ENCODE measurements around the gene RNF212B. TPM values are rescaled to one million over a fixed set of nuclear protein-coding genes. Genes with fewer than 3 reads are reported as not detected.

Gene RNF212B
- polyA plus RNA-seq, result not detected in 2 replicates

GRCh38 chr14:23237772-23238594 lies at the start of gene RNF212B:
RNF212B (plus strand) TSS chr14:23237936; CDS start chr14:23240346, 2,410 bp downstream.

DNA sequence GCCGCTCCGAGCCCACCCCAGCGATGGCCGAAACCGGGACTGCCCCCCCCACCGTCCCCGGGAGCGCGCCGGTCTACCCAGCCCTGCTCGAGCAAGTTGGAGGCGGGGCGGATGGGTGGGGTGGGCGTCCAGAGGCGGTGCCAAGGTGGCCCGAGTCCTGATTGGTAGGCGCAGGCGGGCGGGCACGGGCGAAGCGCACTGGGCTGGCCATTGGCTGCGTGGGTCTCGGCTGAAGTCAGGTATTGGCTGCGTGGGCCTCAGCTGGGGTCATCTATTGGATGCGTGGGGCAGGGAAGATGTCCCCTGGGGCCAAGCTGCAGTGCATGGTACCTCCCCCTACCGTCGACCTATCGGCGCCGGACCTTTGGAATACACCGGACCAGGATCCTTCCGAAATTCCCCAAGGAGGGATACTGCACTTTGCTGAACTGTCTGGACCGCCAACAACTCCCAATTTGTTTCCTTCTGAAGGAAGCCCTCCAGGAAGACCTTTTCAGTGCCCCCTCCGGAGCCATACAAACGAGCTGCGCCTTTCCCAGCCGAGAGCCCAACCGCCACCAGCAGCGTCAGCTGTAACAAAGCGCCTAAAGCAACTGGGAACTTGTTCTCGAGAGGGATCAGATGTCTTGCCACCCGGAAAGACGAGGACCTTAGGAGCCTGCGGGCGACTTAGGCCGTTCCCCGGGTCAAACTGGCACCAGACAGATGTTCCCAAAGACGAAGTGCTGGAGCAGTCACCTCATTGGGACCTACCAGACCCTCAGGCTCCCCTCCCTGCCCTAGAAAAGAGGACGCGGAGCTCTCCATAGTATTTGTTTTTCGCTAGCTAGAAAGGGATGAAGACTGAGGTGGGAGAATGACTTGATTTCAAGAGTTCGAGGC lies 48.5 kb downstream of the RNF212B start, which contains the start of gene HOMEZ:
Gene HOMEZ (minus strand): TSS at position 113 of the 882 bp plus-strand sequence. CDS start 180 bp downstream, outside the sequence.

DNA sequence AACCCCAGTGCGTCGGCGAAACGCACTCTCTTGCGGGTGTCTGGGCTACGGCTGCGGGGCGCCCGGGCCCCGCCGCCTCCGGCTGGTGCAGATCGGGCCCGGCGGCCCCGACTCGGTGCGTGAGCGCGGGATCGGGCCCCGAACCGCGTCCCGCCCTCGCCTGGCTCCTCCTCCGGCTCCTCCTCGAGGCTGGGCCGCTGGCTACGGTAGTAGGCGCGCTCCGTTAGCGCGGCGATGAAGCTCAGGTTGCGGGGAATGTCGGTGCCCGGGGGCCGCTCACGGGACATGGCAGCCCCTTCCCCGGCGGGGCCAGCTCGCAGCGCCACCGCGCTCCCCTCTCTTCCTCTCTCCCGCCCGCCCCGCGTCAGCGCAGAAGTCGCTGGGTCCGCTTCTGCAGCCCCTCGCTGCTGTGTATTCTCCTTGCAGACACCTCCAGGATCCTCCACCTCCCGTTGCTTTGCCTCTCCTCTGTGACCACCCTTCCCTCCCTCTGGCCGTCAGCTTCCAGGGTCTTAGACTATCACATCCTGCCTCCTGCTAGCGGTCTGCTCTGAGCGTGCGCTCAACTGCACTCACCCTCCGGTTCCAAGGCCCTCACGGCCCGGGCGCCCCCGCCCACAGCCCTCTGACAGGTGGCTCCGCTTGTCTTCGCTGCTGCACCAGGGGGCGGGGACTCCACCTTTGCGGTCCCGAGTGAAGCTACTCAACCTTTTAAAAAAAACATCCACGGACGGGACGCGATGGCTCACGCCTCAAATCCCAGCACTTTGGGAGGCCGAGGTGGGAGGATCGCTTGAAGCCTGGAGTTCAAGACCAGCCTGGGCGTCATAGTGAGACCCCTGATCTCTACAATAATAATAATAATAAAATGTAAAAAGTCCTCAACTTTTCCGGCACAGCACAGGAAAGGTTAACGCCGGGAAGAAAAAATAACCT lies 64.8 kb downstream of the RNF212B start, which contains the start of gene PPP1R3E:
Gene PPP1R3E (minus strand): TSS at position 570 of the 936 bp plus-strand sequence. CDS start 283 bp downstream, at position 287.

GRCh38 chr14:23306412-23307145 lies 68.8 kb downstream of the RNF212B start, which contains the start of gene BCL2L2:
BCL2L2 (plus strand) TSS chr14:23306833; CDS start chr14:23307768, 935 bp downstream.

DNA sequence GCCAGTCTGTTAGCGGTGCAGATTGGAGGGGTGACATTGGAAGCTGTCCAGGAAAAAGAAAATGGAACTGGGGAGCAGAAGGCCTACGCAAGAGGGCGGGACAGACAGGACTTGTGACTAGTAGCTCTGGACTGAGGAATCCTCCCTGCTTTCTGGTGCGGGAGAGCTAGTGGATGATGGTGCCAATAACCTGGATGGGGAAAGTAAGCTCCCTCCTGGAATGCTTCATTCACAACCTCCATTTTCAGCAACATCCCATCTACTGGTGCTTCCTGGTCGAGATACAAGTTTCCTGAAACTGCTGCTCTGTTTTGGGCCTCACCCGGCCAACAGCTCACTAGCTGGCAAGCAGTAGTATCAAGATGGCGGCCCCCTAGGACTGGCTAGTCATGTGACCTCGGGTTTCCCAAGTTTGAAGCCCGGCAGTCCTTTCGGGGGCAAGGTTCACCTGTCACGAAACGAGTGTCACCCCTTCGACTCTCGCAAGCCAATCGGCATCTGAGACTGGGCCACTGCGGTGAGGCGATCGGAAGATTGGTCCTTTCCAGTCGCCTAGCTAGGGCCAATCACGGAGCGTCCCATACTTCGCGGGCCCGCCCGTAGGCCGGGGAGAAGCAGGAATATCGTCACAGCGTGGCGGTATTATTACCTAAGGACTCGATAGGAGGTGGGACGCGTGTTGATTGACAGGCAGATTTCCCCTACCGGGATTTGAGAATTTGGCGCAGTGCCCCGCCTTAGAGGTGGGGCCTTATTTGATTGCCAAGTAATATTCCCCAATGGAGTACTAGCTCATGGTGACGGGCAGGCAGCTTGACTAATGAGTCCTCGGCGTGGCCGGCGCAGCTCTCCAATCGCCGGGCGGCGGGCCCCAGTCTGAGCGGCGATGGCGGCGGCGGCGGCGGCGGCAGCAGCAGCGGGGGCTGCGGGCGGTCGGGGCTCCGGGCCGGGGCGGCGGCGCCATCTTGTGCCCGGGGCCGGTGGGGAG lies 83.1 kb downstream of the RNF212B start, which contains the start of gene PABPN1:
Gene PABPN1 (plus strand): TSS at position 874 of the 988 bp plus-strand sequence. CDS start 13 bp downstream, at position 887.

Other genes starting within 250 kb of the RNF212B start
- 1.1 and 1.4 TPM in 2 replicates for gene C14orf93, start 227.8 kb upstream of the RNF212B start, polyA plus RNA-seq
- 475 and 624 TPM in 2 replicates for gene PSMB5, start 203.0 kb upstream of the RNF212B start, polyA plus RNA-seq
- gene PSMB11, start 195.7 kb upstream of the RNF212B start, polyA plus RNA-seq, result not detected in 2 replicates
- gene CDH24, start 180.4 kb upstream of the RNF212B start, polyA plus RNA-seq, result 0.20 TPM in 1 of 2 replicates, not detected in the other
- gene ACIN1, start 142.8 kb upstream of the RNF212B start, polyA plus RNA-seq, result 3.0 and 5.2 TPM in 2 replicates
- 97.6 and 158 TPM in 2 replicates for gene C14orf119, start 142.4 kb upstream of the RNF212B start, polyA plus RNA-seq
- not detected in 2 replicates for gene CIROP, start 132.9 kb upstream of the RNF212B start, polyA plus RNA-seq
- not detected in 2 replicates for gene CEBPE, start 118.7 kb upstream of the RNF212B start, polyA plus RNA-seq
- gene SLC7A8, start 54.3 kb upstream of the RNF212B start, polyA plus RNA-seq, result 22.0 and 27.0 TPM in 2 replicates
- 1.2 and 5.5 TPM in 2 replicates for gene HOMEZ, start 48.2 kb downstream of the RNF212B start, polyA plus RNA-seq
- gene PPP1R3E, start 64.9 kb downstream of the RNF212B start, polyA plus RNA-seq, result 37.3 and 59.4 TPM in 2 replicates
- gene BCL2L2, start 68.9 kb downstream of the RNF212B start, polyA plus RNA-seq, result 10.8 and 11.4 TPM in 2 replicates
- 52.3 and 57.9 TPM in 2 replicates for gene PABPN1, start 83.5 kb downstream of the RNF212B start, polyA plus RNA-seq
- 46.4 and 58.9 TPM in 2 replicates for gene SLC22A17, start 115.0 kb downstream of the RNF212B start, polyA plus RNA-seq
- 0.16 and 0.21 TPM in 2 replicates for gene EFS, start 127.2 kb downstream of the RNF212B start, polyA plus RNA-seq
- not detected in 2 replicates for gene IL25, start 134.9 kb downstream of the RNF212B start, polyA plus RNA-seq
- gene CMTM5, start 139.1 kb downstream of the RNF212B start, polyA plus RNA-seq, result not detected in 2 replicates
- not detected in 2 replicates for gene MYH6, start 170.3 kb downstream of the RNF212B start, polyA plus RNA-seq
- not detected in 2 replicates for gene MYH7, start 197.7 kb downstream of the RNF212B start, polyA plus RNA-seq
- gene NGDN, start 231.8 kb downstream of the RNF212B start, polyA plus RNA-seq, result 77.3 and 118 TPM in 2 replicates

All from Purkinje cell (primary cell).